Measurements from ENCODE around the gene SERTAD3.

Gene SERTAD3

DNA sequence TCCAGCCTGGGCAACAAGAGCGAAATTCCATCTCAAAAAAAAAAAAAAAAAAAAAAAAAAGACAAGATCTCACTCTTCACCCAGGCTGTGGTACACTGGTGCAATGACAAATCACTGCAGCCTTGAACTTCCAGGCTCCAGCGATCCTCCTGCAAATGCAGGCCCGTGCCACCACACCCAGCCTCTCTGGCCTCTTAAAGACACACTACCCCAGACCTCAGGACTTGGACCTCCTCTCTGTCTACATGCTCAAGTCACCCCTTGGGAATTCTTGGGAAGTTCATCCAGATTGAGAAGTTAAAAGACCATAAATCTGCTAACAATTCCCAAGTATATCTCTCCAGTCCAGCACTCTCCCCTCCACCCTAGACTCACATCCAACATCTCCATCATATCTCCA is 43.6 kb downstream of the SERTAD3 start:
- no peak for TF ChIP-seq CTCF (IDR thresholded peaks at IDR 0.05; ENCODE audit: insufficient read depth, missing control alignments)
- DNase-seq (ENCODE audit: insufficient read length, low spot score): no peak
- FAIRE-seq: no peak

GRCh38 chr19:40398417-40399131 is 45.6 kb downstream of the SERTAD3 start:
- TF ChIP-seq CTCF (IDR thresholded peaks at IDR 0.05; ENCODE audit: insufficient read depth, missing control alignments): no peak
- DNase-seq (ENCODE audit: insufficient read length, low spot score): no peak
- no peak for FAIRE-seq

DNA sequence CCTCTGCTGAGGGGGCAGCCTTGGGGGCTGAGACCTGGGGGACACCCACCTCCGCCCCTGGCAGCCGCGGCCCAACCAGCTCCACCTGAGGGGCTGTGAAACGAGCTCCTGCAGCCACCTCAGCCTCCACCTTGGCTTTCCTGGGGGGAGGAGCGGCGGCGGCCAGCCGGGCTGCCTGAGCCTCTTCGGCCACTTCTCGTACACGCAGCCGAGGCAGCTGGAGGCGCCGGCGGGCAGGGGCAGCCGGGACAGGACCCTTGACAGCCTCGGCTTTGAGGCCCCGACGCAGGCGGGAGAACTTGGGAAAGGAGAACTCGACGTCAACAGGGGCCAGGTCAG is 46.6 kb downstream of the SERTAD3 start:
- no peak for DNase-seq (ENCODE audit: insufficient read length, low spot score)
- FAIRE-seq: no peak
- TF ChIP-seq CTCF (IDR thresholded peaks at IDR 0.05; ENCODE audit: insufficient read depth, missing control alignments): no peak

DNA sequence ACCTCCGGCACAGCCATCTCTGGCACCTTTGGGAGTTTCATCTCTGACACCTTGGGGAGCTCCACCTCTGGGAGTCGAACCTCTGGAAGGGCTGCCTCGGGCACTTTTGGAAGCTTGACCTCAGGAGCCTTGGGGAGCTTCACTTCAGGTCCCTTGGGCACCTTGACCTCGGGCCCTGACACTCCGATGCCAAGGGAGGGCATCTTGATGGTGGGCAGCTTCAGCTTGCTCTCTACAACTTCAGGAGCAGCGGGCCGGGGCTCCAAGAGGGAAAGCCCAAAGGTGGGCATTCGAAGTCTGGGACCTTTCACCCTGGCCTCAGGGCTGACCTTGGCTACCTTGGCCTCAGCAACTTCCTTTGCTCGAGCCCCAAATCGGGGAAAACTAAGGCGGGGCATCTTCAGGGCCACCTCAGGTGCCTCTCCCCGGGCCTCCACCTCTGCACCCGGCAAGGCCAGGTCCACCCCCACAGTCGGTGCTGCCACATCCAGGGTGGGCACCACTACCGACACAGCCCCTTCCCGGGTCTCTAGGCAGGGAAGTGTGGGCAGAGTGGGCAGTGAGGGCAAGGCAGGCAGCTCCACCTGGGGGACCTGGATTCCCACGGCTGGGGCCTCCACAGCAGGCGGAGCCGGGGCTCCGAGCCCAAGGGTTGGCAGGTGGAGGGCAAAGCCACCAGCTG is 47.1 kb downstream of the SERTAD3 start:
- FAIRE-seq (no peak), DNase-seq (ENCODE audit: insufficient read length, low spot score) (no peak)
- TF ChIP-seq CTCF (IDR thresholded peaks at IDR 0.05; ENCODE audit: insufficient read depth, missing control alignments): no peak

DNA sequence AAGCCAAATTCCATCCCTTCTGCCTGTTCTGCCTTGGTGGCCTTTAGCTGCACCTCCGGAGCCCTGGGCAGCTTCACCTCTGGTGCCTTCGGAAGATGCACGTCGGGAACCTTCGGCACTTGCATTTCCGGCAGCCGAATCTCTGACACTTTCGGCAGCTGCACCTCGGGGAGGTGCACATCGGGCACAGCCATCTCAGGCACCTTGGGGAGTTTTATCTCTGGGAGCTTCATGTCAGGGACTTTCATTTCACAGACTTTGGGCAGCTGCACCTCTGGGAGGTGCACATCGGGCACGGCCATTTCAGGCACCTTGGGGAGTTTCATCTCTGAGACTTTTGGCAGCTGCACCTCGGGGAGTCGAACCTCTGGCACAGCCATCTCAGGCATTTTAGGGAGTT is 48.2 kb downstream of the SERTAD3 start:
- FAIRE-seq: no peak
- DNase-seq (ENCODE audit: insufficient read length, low spot score): no peak
- no peak for TF ChIP-seq CTCF (IDR thresholded peaks at IDR 0.05; ENCODE audit: insufficient read depth, missing control alignments)

DNA sequence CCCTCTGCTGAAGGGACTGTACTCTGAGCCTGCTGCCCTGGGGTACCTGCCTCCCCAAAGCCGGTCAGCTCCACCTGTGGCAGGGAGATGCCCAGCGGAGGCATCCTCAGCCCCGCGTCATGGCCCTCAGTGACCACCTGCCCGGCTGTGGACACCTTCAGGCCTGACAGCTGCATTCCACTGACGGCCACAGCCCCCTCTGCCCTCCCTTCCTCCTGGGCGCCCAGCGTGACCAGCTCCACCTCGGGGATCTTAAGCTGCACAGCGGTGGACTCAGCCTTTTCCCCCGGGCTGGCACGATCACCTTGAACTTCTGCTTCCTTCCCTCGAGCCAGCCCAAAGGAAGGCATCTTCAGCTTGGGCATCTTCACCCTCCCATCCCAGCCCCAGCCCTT is 49.3 kb downstream of the SERTAD3 start:
- no peak for TF ChIP-seq CTCF (IDR thresholded peaks at IDR 0.05; ENCODE audit: insufficient read depth, missing control alignments)
- FAIRE-seq (no peak), DNase-seq (ENCODE audit: insufficient read length, low spot score) (no peak)
